DND-41 (cell line): ENCODE measurements around the gene SIGLEC9.

Experiments
- EZH2 ChIP-seq: IDR thresholded peaks from 3 replicates; pipeline ENCODE4 v1.6.1; 2012; ENCODE audit warnings: borderline replicate concordance, low read depth, mild to moderate bottlenecking, moderate library complexity, low read length, inconsistent platforms; ENCODE audit not compliant: severe bottlenecking
- TF ChIP-seq, protein P1 (sequence below): IDR thresholded peaks from 2 replicates; pipeline ENCODE4 v1.5.1; 2012; ENCODE audit warnings: borderline replicate concordance, low read length, moderate library complexity, mild to moderate bottlenecking; ENCODE audit not compliant: poor library complexity, severe bottlenecking; ENCODE audit errors: extremely low read depth

DNA sequence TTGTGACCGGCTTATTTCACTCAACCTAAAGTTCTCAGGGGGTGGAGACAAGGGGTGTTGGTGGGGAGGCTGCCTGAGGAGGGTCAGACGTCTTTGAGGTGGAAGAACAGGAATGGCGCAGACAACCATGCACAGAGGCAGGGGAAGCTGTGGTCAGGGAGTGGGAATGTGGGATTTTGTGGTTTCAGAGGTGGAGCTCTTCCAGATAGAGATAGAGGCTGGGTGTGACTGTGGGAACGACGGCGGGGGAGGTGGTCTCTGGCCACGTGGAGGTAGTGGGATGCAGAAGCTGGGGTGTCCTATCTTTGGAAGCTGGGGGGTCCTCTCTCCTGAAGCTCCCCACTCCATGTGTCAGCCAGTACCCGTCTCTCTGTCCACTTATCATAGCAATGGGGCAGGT lies 34.2 kb upstream of the SIGLEC9 start:
- TF ChIP-seq, protein P1, sequence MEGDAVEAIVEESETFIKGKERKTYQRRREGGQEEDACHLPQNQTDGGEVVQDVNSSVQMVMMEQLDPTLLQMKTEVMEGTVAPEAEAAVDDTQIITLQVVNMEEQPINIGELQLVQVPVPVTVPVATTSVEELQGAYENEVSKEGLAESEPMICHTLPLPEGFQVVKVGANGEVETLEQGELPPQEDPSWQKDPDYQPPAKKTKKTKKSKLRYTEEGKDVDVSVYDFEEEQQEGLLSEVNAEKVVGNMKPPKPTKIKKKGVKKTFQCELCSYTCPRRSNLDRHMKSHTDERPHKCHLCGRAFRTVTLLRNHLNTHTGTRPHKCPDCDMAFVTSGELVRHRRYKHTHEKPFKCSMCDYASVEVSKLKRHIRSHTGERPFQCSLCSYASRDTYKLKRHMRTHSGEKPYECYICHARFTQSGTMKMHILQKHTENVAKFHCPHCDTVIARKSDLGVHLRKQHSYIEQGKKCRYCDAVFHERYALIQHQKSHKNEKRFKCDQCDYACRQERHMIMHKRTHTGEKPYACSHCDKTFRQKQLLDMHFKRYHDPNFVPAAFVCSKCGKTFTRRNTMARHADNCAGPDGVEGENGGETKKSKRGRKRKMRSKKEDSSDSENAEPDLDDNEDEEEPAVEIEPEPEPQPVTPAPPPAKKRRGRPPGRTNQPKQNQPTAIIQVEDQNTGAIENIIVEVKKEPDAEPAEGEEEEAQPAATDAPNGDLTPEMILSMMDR: no peak
- no peak for TF ChIP-seq EZH2
